Mucosa of descending colon (tissue), 3 donors: ENCODE results near the gene PDE4B. TPM values are rescaled to one million over a fixed set of nuclear protein-coding genes. Genes with fewer than 3 reads are reported as not detected.

Experiments used
- ATAC-seq: fragments of 200-7000 bp; cut with Tn5 transposase; one replicate; pipeline ENCODE4 v1.9.1; 2020; ENCODE audit warnings: mild to moderate bottlenecking, moderate library complexity
- DNase-seq, 3 donors: peaks; one replicate each; pipeline ENCODE4 v3.0.0-alpha.2; 2020
- H3K36me3 ChIP-seq: fragments of 200-600 bp; one replicate; pipeline ENCODE4 v1.8.0; 2021; ENCODE audit warnings: low read depth, mild to moderate bottlenecking
- H3K4me1 ChIP-seq: fragments of 200-600 bp; one replicate; pipeline ENCODE4 v1.8.0; 2021; ENCODE audit warnings: low read depth, mild to moderate bottlenecking
- H3K4me3 ChIP-seq: fragments of 200-600 bp; one replicate; pipeline ENCODE4 v1.8.0; 2021; ENCODE audit warnings: mild to moderate bottlenecking
- H3K9me3 ChIP-seq: fragments of 200-600 bp; one replicate; pipeline ENCODE4 v1.8.0; 2021; ENCODE audit warnings: mild to moderate bottlenecking
- CTCF ChIP-seq: fragments of 200-600 bp; IDR thresholded peaks from one replicate; pipeline ENCODE4 v1.8.0; 2022; ENCODE audit warnings: antibody characterized with exemption, mild to moderate bottlenecking
- intact Hi-C, 2 donors: fragments of 100-400 bp; cut with DNase I in 1 of 2; cut with micrococcal nuclease in 1 of 2; formaldehyde crosslinking; loops; one replicate each; pipeline versions ENCODE4 v1.11.0 to v1.11.1; 2022; cut with DNase I, micrococcal nuclease
- total RNA-seq, 3 donors: library from RNA; stranded (reverse); fragmentation: NEBNext Ultra II Directional in 2 of 3; extraction: Animal tissue kit (Norgen Biotek cat#: 25700) in 2 of 3; gene quantifications; one replicate each; pipeline versions ENCODE4 v1.2.1 to v1.2.4, GENCODE V29; 2021 to 2023
- donor health status: DM: no; HTN: no; CAD: no; lungs with moderate emphysema.
- donor health status: DM: no; HTN: no; CAD: no.
- donor health status: DM: no; HTN: yes; CAD: no.

PDE4B gene
- total RNA-seq, 3 donors from 2014 or later: 3.4 to 6.6 (median 4.9) TPM

GRCh38 chr1:66412704-66413103 is 620.0 kb downstream of the PDE4B start:
- H3K4me1 ChIP-seq: no peaks in the 10 kb centered on the region
- H3K9me3 ChIP-seq: peaks cover 9% of the 10 kb centered on the region
- TF ChIP-seq CTCF: no peak
- no peak overlapping the region for H3K4me3 ChIP-seq
- ATAC-seq (no peak), DNase-seq (no peak)
- intact Hi-C loops: no loop called here
- no peaks in the 10 kb centered on the region for H3K36me3 ChIP-seq

DNA sequence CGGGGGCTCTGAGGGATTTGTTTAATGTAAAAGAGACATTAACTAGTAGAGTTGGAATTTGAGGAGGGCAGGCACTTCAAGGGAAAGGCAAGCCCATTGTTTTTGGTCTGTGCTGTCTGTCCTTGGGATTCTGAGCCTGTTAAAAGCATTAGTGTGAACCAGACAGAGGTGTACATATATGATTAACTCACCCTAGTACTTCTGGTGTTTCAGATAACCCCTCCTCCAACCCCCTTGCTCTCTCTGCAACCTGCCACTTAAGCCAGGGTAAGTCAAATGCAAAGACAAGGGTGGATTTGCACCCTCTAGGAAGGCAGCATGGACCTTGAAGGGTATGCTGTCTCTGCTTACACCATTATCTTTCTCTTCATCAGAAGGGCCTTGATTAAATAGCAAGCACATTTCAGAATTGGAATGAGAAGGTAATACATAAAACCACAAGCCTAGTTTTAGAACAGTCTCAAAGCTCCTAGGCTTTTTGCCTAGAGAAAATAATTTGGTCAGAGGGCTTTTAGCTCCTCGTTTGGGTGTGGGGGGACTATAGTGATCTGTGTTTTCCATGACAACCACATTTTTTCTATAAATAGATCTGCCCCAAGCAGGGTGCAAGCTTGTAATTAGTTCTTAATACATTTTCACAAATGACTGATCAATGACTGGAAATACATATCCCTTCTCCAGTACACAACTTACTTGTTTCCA is 620.6 kb downstream of the PDE4B start:
- DNase-seq (no peak), ATAC-seq (no peak)
- H3K9me3 ChIP-seq: peaks cover 10% of the 10 kb centered on the region
- H3K4me1 ChIP-seq: no peaks in the 10 kb centered on the region
- H3K36me3 ChIP-seq: no peaks in the 10 kb centered on the region
- no peak for TF ChIP-seq CTCF
- no peak overlapping the region for H3K4me3 ChIP-seq
- intact Hi-C loops: no loop called here

GRCh38 chr1:66413838-66414175 is 621.1 kb downstream of the PDE4B start:
- no peak for DNase-seq
- no peaks in the 10 kb centered on the region for H3K4me1 ChIP-seq
- peaks cover 10% of the 10 kb centered on the region for H3K9me3 ChIP-seq
- H3K36me3 ChIP-seq: no peaks in the 10 kb centered on the region
- TF ChIP-seq CTCF: no peak
- H3K4me3 ChIP-seq: no peak overlapping the region
- ATAC-seq: no peak
- intact Hi-C loops: no loop called here

GRCh38 chr1:66415281-66415680 is 622.6 kb downstream of the PDE4B start:
- H3K9me3 ChIP-seq: peaks cover 10% of the 10 kb centered on the region
- intact Hi-C loops: no loop called here
- ATAC-seq: no peak
- H3K36me3 ChIP-seq: no peaks in the 10 kb centered on the region
- no peak overlapping the region for H3K4me3 ChIP-seq
- DNase-seq: no peak
- H3K4me1 ChIP-seq: no peaks in the 10 kb centered on the region
- no peak for TF ChIP-seq CTCF

DNA sequence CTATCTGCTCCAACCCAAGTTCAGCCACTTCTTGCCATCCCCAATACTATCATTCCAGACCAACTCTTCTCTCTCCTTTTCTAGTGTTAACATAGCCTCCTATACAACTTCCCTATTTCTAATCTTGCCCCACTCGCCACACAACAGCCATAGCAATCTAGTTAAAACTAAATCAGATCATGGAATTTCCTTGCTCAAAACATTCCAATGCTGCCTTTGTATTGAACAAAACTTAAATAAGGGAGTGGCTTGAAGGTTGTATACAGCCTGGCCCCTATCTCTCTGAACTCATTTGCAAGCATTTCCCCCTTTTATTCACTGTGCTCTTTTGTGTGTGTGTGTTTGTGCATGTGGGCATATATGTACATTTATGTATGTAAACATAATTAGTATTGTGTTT is 623.2 kb downstream of the PDE4B start:
- Histone ChIP-seq H3K9me3 (peaks cover 10% of the 10 kb centered on the region), H3K4me3 (no peak overlapping the region), H3K4me1 (no peaks in the 10 kb centered on the region), H3K36me3 (no peaks in the 10 kb centered on the region)
- ATAC-seq: no peak
- intact Hi-C loops: no loop called here
- DNase-seq: no peak
- no peak for TF ChIP-seq CTCF

DNA sequence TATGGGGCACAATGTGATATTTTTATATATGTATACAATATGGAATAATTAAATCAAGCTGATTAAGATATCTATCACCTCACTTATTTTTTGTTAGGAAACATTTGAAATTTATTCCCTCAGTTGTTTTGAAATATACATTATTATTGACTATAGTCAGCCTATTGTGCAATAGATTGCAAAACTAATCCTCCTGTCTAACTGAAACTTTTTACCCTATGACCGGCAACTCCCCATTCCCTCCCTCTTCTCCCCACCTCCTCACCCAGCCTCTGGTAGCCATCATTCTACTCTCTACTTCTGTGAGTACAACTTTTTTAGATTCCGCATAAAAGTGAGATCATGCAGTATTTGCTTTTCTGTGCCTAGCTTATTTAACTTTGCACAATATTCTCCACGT is 623.6 kb downstream of the PDE4B start:
- ATAC-seq (no peak), DNase-seq (no peak)
- Histone ChIP-seq H3K9me3 (peaks cover 10% of the 10 kb centered on the region), H3K4me1 (no peaks in the 10 kb centered on the region), H3K4me3 (no peak overlapping the region), H3K36me3 (no peaks in the 10 kb centered on the region)
- intact Hi-C loops: no loop called here
- no peak for TF ChIP-seq CTCF
